Measurements from ENCODE around the gene UNC93A. TPM values are rescaled to one million over a fixed set of nuclear protein-coding genes. Genes with fewer than 3 reads are reported as not detected.
"Not testable (repeated sequence)": the region's sequence is repeated elsewhere in the genome, so short reads cannot be mapped to it uniquely, and the experiment has no call there.

UNC93A gene
- polyA plus RNA-seq, 3 donors, result 4.2 to 15.2 (median 7.8) TPM

- DNase-seq, result no peak
These were observed 17.1 kb downstream of the UNC93A start for GRCh38 chr6:167308207-167308606.

GRCh38 chr6:167309355-167310192 is 18.5 kb downstream of the UNC93A start:
- not testable (repeated sequence) for DNase-seq

- no peak for DNase-seq
These were observed 20.2 kb downstream of the UNC93A start for GRCh38 chr6:167311286-167311685.

- DNase-seq, result not testable (repeated sequence)
These were observed 20.6 kb downstream of the UNC93A start for GRCh38 chr6:167311691-167312090.

GRCh38 chr6:167314180-167314821 is 23.2 kb downstream of the UNC93A start:
- no peak for DNase-seq

- no peak for DNase-seq
These were observed 26.1 kb downstream of the UNC93A start for GRCh38 chr6:167317172-167317571.

GRCh38 chr6:167318354-167318753 is 27.2 kb downstream of the UNC93A start:
- DNase-seq, result not testable (repeated sequence)

GRCh38 chr6:167318856-167319255 is 27.7 kb downstream of the UNC93A start:
- DNase-seq, result not testable (repeated sequence)

- DNase-seq, result not testable (repeated sequence)
These were observed 29.0 kb downstream of the UNC93A start for GRCh38 chr6:167319856-167320753.

GRCh38 chr6:167320754-167321056 is 29.6 kb downstream of the UNC93A start:
- DNase-seq, result not testable (repeated sequence)

- not testable (repeated sequence) for DNase-seq
These were observed 30.1 kb downstream of the UNC93A start for GRCh38 chr6:167321185-167321584.

- no peak for DNase-seq
These were observed 32.0 kb downstream of the UNC93A start for GRCh38 chr6:167323111-167323510.

GRCh38 chr6:167324111-167324510 is 33.0 kb downstream of the UNC93A start:
- no peak for DNase-seq

GRCh38 chr6:167325766-167326165 is 34.7 kb downstream of the UNC93A start:
- DNase-seq, result no peak

- DNase-seq, result no peak
These were observed 36.3 kb downstream of the UNC93A start for GRCh38 chr6:167327391-167327790.

- DNase-seq, result no peak
These were observed 37.0 kb downstream of the UNC93A start for GRCh38 chr6:167328086-167328485.

- no peak for DNase-seq
These were observed 37.9 kb downstream of the UNC93A start for GRCh38 chr6:167329014-167329413.

GRCh38 chr6:167330750-167331149 is 39.6 kb downstream of the UNC93A start:
- no peak for DNase-seq

- no peak for DNase-seq
These were observed 40.5 kb downstream of the UNC93A start for GRCh38 chr6:167331565-167331964.

GRCh38 chr6:167336844-167337630 is 45.9 kb downstream of the UNC93A start:
- DNase-seq, result peak; percentile 65

- no peak for DNase-seq
These were observed 46.7 kb downstream of the UNC93A start for GRCh38 chr6:167337675-167338449.
